GM12873 (cell line): ENCODE measurements around the gene SIGLEC14.

Experiments
- TF ChIP-seq, protein P1 (sequence below): IDR thresholded peaks from 2 replicates; pipeline ENCODE4 v1.5.1; 2012; ENCODE audit warnings: low read depth, mild to moderate bottlenecking, moderate library complexity, low read length, control low read depth; ENCODE audit not compliant: insufficient read depth; ENCODE audit errors: missing control alignments

The SIGLEC14 gene

DNA sequence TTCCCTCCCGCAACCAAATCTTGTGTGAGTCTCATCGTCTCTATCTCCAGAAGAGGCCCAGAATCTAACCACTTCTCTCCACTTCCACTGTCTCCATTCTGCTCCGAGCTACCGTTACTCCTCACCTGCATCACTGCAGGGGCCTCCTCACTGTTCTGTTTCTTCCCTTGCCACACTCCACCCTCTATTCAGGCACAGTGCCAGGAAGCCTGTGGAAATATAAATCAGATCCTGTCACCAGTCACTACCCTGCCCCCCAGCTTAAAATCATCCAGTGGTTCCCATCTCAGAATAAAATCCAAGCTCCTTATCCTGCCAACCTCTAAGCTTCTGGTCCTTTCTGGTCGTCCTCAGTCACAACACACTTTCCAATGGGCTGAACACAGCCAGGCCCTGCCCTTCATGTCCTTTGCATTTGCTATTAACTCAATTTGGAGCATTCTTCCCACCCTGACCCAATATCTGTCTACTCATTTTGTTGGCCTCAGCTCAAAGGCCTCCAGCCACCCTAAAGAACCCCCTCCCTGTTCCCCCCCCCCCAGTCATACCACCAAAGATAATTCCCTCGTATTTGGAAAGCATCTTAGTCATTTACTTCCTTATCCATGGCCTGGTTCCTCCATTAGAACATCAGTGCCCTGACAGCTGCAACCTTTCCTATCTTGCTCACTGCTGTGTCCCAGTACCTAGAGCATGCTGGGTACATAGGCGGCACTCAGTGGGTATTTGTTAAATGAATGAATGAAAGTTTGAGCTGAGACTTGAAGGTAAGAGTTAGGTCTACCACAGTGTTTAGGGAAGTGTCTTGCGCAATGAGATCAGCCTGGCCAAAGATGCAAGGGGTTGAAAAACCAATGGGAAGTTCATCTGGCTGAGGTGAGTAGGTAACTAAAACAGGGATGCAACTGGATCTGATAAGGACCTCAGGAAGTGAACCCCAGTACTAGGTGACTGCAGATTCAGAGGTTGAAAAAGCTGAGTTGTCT lies 51.1 kb downstream of the SIGLEC14 start:
- TF ChIP-seq, protein P1, sequence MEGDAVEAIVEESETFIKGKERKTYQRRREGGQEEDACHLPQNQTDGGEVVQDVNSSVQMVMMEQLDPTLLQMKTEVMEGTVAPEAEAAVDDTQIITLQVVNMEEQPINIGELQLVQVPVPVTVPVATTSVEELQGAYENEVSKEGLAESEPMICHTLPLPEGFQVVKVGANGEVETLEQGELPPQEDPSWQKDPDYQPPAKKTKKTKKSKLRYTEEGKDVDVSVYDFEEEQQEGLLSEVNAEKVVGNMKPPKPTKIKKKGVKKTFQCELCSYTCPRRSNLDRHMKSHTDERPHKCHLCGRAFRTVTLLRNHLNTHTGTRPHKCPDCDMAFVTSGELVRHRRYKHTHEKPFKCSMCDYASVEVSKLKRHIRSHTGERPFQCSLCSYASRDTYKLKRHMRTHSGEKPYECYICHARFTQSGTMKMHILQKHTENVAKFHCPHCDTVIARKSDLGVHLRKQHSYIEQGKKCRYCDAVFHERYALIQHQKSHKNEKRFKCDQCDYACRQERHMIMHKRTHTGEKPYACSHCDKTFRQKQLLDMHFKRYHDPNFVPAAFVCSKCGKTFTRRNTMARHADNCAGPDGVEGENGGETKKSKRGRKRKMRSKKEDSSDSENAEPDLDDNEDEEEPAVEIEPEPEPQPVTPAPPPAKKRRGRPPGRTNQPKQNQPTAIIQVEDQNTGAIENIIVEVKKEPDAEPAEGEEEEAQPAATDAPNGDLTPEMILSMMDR: no peak

DNA sequence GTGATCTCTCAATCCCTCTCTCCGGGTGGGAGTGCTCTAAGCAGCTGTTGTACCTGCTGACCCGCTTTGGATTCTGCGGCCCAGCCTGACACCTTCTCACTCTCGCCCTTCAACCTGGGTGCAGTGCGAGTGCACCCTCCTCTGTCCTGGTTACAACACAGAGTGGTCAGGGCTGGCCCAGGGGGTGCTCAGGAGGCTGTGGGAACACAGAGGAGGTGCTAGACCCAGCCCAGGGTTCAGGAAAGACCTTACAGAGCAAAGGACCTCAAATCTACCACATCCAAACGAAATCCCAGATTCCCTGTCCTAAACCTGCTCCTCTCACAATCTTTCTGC lies 51.9 kb downstream of the SIGLEC14 start:
- TF ChIP-seq, protein P1: no peak

DNA sequence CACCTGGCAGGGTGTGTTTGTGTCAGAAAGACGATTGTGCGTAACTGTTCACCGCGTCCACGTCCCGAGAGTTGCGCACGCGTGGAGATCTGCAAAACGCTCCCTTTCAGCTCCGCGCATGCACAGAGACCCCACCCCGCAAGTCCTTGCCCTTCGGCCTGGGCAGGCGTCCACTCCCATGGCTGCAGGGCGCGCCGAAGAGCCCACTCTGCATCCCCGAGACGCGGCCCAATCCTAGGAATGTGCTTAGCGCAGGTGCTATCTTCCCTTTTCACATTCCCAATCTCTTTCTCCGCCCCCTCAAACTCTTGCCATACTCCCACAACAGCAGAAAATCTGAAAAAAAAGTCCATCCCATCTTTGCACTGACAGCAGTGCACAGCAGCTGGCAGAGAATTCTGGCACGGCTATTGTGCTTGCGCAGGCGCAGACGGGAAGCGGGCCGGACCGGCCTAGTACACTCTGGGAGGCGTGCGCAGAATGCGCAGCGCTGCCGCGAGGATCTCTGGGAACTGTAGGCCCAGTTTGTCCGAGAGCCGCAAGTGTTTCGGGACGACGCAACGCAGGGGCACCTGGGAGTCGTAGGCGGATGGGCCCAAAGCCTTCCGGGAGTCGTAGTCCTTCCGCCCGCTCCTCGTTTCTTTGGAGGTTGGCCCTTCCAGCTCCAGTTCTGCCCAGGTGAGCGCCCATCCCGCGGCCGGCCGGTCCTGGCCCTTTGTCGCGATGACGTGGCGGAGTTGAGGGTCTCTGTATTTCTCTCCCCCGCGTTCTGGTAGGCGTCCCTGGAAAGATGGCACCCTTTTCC lies 52.5 kb downstream of the SIGLEC14 start:
- TF ChIP-seq, protein P1: no peak

DNA sequence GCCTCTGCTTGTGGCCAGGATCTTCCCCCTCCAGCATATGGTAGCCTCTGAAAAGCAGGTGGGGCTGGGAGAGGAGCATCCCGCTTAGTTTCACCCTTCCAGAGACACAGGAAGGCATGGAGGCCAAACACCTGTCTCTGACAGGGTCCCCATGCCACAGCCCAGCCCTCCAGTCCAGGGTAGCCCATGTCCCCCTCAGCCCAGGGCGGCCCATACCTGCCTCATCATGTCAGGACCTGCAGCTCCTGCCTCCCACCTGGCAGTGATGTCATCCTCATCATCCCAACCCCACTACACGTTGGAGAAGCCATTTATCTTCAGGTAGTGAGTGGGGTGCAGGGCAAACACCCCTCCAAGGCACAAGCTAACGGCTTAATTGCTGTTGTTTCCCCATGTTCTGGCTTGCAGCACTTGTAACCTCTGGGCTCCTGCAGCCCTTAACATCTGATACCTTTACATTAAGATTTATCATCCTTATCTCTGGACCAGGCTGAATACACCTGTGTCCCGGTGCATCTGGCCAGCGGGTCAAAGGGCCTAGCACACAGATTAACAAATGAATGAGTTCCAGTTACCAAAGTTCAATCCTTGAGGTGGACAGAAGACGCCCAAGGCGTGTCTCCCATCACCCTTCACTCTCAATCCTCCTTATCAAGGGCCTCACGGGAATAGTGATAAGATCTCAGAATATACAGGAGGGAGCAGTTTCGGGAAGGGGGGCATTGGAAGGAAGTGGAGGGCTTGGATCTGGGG lies 53.3 kb downstream of the SIGLEC14 start:
- TF ChIP-seq, protein P1: no peak
